IMR-90 (cell line): ENCODE measurements around the gene CCDC167. TPM values are rescaled to one million over a fixed set of nuclear protein-coding genes. Genes with fewer than 3 reads are reported as not detected.

Source experiments
- ATAC-seq: fragments of 200-7000 bp; cut with Tn5 transposase; 2 replicates; pipeline ENCODE4 v1.9.1; 2020; ENCODE audit warnings: low read depth, mild to moderate bottlenecking, moderate library complexity
- BruUV-seq: library from RNA; stranded (reverse); fragments of 400-500 nt; replicated peaks from 2 replicates; lab custom pipeline; 2021; lab: Mats Ljungman, UMichigan
- CTCF ChIA-PET: fragments of 300-600 bp; formaldehyde crosslinking; extraction: SDS; loops from one replicate; lab custom pipeline; 2021; ENCODE audit warnings: antibody characterized with exemption; lab: Yijun Ruan, JAX
- POLR2A ChIA-PET: fragments of 300-600 bp; sonication (Branson Sonifier 250); formaldehyde crosslinking; loops from one replicate; lab custom pipeline; 2022; ENCODE audit warnings: antibody characterized with exemption; ENCODE audit not compliant: unreplicated experiment; lab: Charles Lee
- DNase-seq: peaks from one replicate; pipeline ENCODE4 v3.0.0; 2013
- H2AFZ ChIP-seq: replicated peaks from 2 replicates; pipeline ENCODE3; 2013; ENCODE audit warnings: low read length, mild to moderate bottlenecking; ENCODE audit not compliant: poor library complexity
- H2AK5ac ChIP-seq: 2 replicates; pipeline ENCODE4 v1.6.1; 2013; ENCODE audit warnings: low read depth, low read length, inconsistent platforms
- H2AK9ac ChIP-seq: replicated peaks from 2 replicates; pipeline ENCODE3; 2013; ENCODE audit warnings: mild to moderate bottlenecking, low read depth, low read length, moderate library complexity; ENCODE audit not compliant: poor library complexity
- H2BK120ac ChIP-seq: 2 replicates; pipeline ENCODE4 v1.6.1; 2013; ENCODE audit warnings: low read depth, low read length, inconsistent platforms
- H2BK15ac ChIP-seq: 3 replicates; pipeline ENCODE4 v1.6.1; 2013; ENCODE audit warnings: low read depth, low read length, inconsistent platforms
- H2BK20ac ChIP-seq: 2 replicates; pipeline ENCODE4 v1.6.1; 2013; ENCODE audit warnings: low read depth, mild to moderate bottlenecking, inconsistent platforms, low read length, moderate library complexity
- H2BK5ac ChIP-seq: 2 replicates; pipeline ENCODE4 v1.6.1; 2013; ENCODE audit warnings: mild to moderate bottlenecking, low read depth, low read length, inconsistent platforms; ENCODE audit not compliant: poor library complexity, severe bottlenecking
- H3K14ac ChIP-seq: replicated peaks from 2 replicates; pipeline ENCODE4 v1.6.1; 2013; ENCODE audit warnings: low read depth, low read length, inconsistent platforms
- H3K18ac ChIP-seq: 2 replicates; pipeline ENCODE4 v1.6.1; 2013; ENCODE audit warnings: low read depth, low read length, control low read depth
- H3K23ac ChIP-seq: 2 replicates; pipeline ENCODE4 v1.6.1; 2013; ENCODE audit warnings: low read depth, low read length, inconsistent platforms
- H3K27ac ChIP-seq: 2 replicates; pipeline ENCODE4 v1.5.1; 2013; ENCODE audit warnings: mild to moderate bottlenecking, control low read depth, low read length; ENCODE audit not compliant: insufficient read depth
- H3K27me3 ChIP-seq: 2 replicates; pipeline ENCODE4 v1.6.1; 2013; ENCODE audit warnings: low read length; ENCODE audit not compliant: control insufficient read depth, insufficient read depth
- H3K36me3 ChIP-seq: 2 replicates; pipeline ENCODE4 v1.6.1; 2013; ENCODE audit warnings: low read length, mixed read lengths; ENCODE audit not compliant: control insufficient read depth, insufficient read depth
- H3K4ac ChIP-seq: 2 replicates; pipeline ENCODE4 v1.6.1; 2013; ENCODE audit warnings: low read depth, low read length, inconsistent platforms
- H3K4me1 ChIP-seq: 2 replicates; pipeline ENCODE4 v1.6.1; 2013; ENCODE audit warnings: low read length, mixed read lengths; ENCODE audit not compliant: control insufficient read depth, insufficient read depth
- H3K4me2 ChIP-seq: 2 replicates; pipeline ENCODE4 v1.6.1; 2013; ENCODE audit warnings: low read depth, mild to moderate bottlenecking, control low read depth, low read length, moderate library complexity
- H3K4me3 ChIP-seq: 2 replicates; pipeline ENCODE4 v1.5.1; 2013; ENCODE audit warnings: low read depth, mild to moderate bottlenecking, control low read depth, low read length, moderate library complexity; ENCODE audit not compliant: insufficient read depth
- H3K56ac ChIP-seq: 2 replicates; pipeline ENCODE4 v1.6.1; 2013; ENCODE audit warnings: low read length, inconsistent platforms; ENCODE audit not compliant: insufficient read depth; ENCODE audit errors: extremely low read depth
- H3K79me1 ChIP-seq, 2 experiments: 2 replicates each; pipeline ENCODE4 v1.6.1; 2013; ENCODE audit warnings: low read length in 2 of 2, inconsistent platforms in 1 of 2, low read depth in 1 of 2
- H3K9ac ChIP-seq: 2 replicates; pipeline ENCODE4 v1.6.1; 2013; ENCODE audit warnings: low read depth, low read length, control low read depth
- H3K9me1 ChIP-seq: 2 replicates; pipeline ENCODE4 v1.6.1; 2013; ENCODE audit warnings: low read length, inconsistent platforms; ENCODE audit not compliant: insufficient read depth
- H3K9me3 ChIP-seq: 2 replicates; pipeline ENCODE4 v1.6.1; 2013; ENCODE audit warnings: low read length; ENCODE audit not compliant: control insufficient read depth, insufficient read depth
- H4K20me1 ChIP-seq: 2 replicates; pipeline ENCODE4 v1.6.1; 2013; ENCODE audit warnings: low read length, inconsistent platforms; ENCODE audit not compliant: insufficient read depth
- H4K5ac ChIP-seq: 2 replicates; pipeline ENCODE4 v1.6.1; 2013; ENCODE audit warnings: mild to moderate bottlenecking, low read depth, low read length, control low read depth
- H4K8ac ChIP-seq, 2 experiments: 2 replicates each; pipeline ENCODE4 v1.6.1; 2013; ENCODE audit warnings: low read depth in 2 of 2, low read length in 2 of 2, control low read depth in 1 of 2, inconsistent platforms in 1 of 2
- H4K91ac ChIP-seq: 2 replicates; pipeline ENCODE4 v1.6.1; 2013; ENCODE audit warnings: low read depth, low read length, inconsistent platforms; ENCODE audit not compliant: insufficient read depth
- BHLHE40 ChIP-seq: fragments of 150-350 bp; IDR thresholded peaks from 2 replicates; pipeline ENCODE4 v1.6.1; 2016; ENCODE audit warnings: mild to moderate bottlenecking, low read depth, low read length
- CEBPB ChIP-seq: IDR thresholded peaks from 2 replicates; pipeline ENCODE4 v1.6.1; 2012; ENCODE audit warnings: low read depth, low read length, improper control_type of control experiment
- CHD1 ChIP-seq: IDR thresholded peaks from 2 replicates; pipeline ENCODE4 v1.6.1; 2012; ENCODE audit warnings: low read depth, low read length, improper control_type of control experiment
- CTCF ChIP-seq: conservative IDR thresholded peaks from 2 replicates; pipeline ENCODE4 v1.5.1; 2012; ENCODE audit warnings: mild to moderate bottlenecking, low read depth, low read length, improper control_type of control experiment
- ELK1 ChIP-seq: fragments of 150-350 bp; IDR thresholded peaks from 2 replicates; pipeline ENCODE4 v1.6.1; 2016; ENCODE audit warnings: low read depth, mild to moderate bottlenecking, low read length, moderate library complexity, borderline replicate concordance
- RAD21 ChIP-seq: IDR thresholded peaks from 2 replicates; pipeline ENCODE4 v1.6.1; 2012; ENCODE audit warnings: low read length, improper control_type of control experiment
- RCOR1 ChIP-seq: IDR thresholded peaks from 2 replicates; pipeline ENCODE4 v1.6.1; 2012; ENCODE audit warnings: mild to moderate bottlenecking, low read length, improper control_type of control experiment; ENCODE audit not compliant: insufficient replicate concordance
- RFX5 ChIP-seq: IDR thresholded peaks from 2 replicates; pipeline ENCODE4 v1.8.0; 2012; ENCODE audit warnings: low read depth, mild to moderate bottlenecking, low read length, moderate library complexity
- SMC3 ChIP-seq: fragments of 150-350 bp; IDR thresholded peaks from 2 replicates; pipeline ENCODE4 v1.6.1; 2016; ENCODE audit warnings: low read depth, mild to moderate bottlenecking, antibody characterized with exemption, low read length, moderate library complexity
- USF2 ChIP-seq: fragments of 150-350 bp; IDR thresholded peaks from 2 replicates; pipeline ENCODE4 v1.6.1; 2017; ENCODE audit warnings: mild to moderate bottlenecking, antibody characterized with exemption, low read length, low read depth
- WGBS, 2 experiments: methylation state at CpG; one replicate each; pipeline versions ENCODE4 v1.1.5 to v1.1.7; 2013; ENCODE audit warnings: missing lambda C conversion rate in 2 of 2; ENCODE audit not compliant: insufficient read length in 1 of 2; ENCODE audit errors: extremely low coverage in 2 of 2; 5-methylcytosine and 5-hydroxymethylcytosine counted together
- dilution Hi-C: fragments of 300-500 bp; cut with HindIII; formaldehyde crosslinking; loops from one replicate; pipeline ENCODE4 v1.14.3; 2018; ENCODE audit warnings: low sequenced_read_pairs; ENCODE audit not compliant: unreplicated experiment
- in situ Hi-C: fragments of 300-500 bp; cut with MboI; formaldehyde crosslinking; loops from 3 replicates; pipeline ENCODE4 v1.14.3; 2019; ENCODE audit warnings: low sequenced_read_pairs, inconsistent platforms, mixed read lengths
- intact Hi-C: fragments of 100-400 bp; cut with micrococcal nuclease; formaldehyde crosslinking; loops from 2 replicates; pipeline ENCODE4 v1.10.0; 2022
- polyA plus RNA-seq, 3 experiments: library from polyadenylated mRNA; depleted of rRNA; stranded (reverse); fragments of >200 nt; gene quantifications; 2 replicates each; pipeline ENCODE4 v1.2.3, GENCODE V29; 2012; ENCODE audit warnings: low replicate concordance in 1 of 3
- total RNA-seq: library from RNA; depleted of rRNA; stranded (reverse); fragments of >200 nt; gene quantifications from 2 replicates; pipeline ENCODE4 v1.2.3, GENCODE V29; 2012

Gene CCDC167
- total and polyA plus RNA-seq, 2 of the 4 experiments (the other 2 are of a cell fraction), result 35.8 to 96.8 TPM

- TF ChIP-seq ELK1, result no peak
- TF ChIP-seq BHLHE40, result no peak
- no peak for TF ChIP-seq RCOR1
Observed at GRCh38 chr6:37549154-37549553, 49.5 kb upstream of the CCDC167 start (continued).

GRCh38 chr6:37548067-37548674 lies 48.5 kb upstream of the CCDC167 start:
- H3K4me2 ChIP-seq, result no peak overlapping the region
- H2BK120ac ChIP-seq, result no peak overlapping the region
- DNase-seq (peak; percentile 41), ATAC-seq (peak; percentile 35)
- no peak overlapping the region for H2BK15ac ChIP-seq
- H2BK5ac ChIP-seq, result no peak overlapping the region
- H2AK9ac ChIP-seq, result no peak overlapping the region
- no peak overlapping the region for H3K14ac ChIP-seq
- no peaks in the 10 kb centered on the region for H4K20me1 ChIP-seq
- ChIA-PET CTCF (no interaction called here), POLR2A (no interaction called here)
- H3K9me1 ChIP-seq, result no peaks in the 10 kb centered on the region; the same call in 1 of the 2 replicates
- H3K56ac ChIP-seq, result no peak overlapping the region
- H3K27ac ChIP-seq, result no peak overlapping the region
- no peak overlapping the region for H3K23ac ChIP-seq
- H3K9me3 ChIP-seq, result no peaks in the 10 kb centered on the region
- peak overlapping the region; percentile 11 for H2AFZ ChIP-seq
- H3K9ac ChIP-seq, result no peak overlapping the region
- H4K8ac ChIP-seq, result no peak overlapping the region
- no peak overlapping the region for H3K4ac ChIP-seq
- H3K4me3 ChIP-seq, result no peak overlapping the region
- dilution Hi-C loops, result no loop called here
- no peak overlapping the region for H2AK5ac ChIP-seq
- peaks cover 26% of the 10 kb centered on the region for H3K27me3 ChIP-seq
- H3K18ac ChIP-seq, result no peak overlapping the region
- intact Hi-C loops, result no loop called here
- peaks cover 9% of the 10 kb centered on the region for H3K4me1 ChIP-seq
- no TSS peak for BruUV-seq
- no peaks in the 10 kb centered on the region for H3K79me1 ChIP-seq
- H2BK20ac ChIP-seq, result no peak overlapping the region
- WGBS, 2 experiments, result 96% methylated on average over 3 of the region's 8 CpGs; no CpG with 5 or more reads in 1 of the 2 experiments
- no peak overlapping the region for H4K5ac ChIP-seq
- no peaks in the 10 kb centered on the region for H3K36me3 ChIP-seq
- H4K91ac ChIP-seq, result no peak overlapping the region
- in situ Hi-C loops, result no loop called here
- TF ChIP-seq CHD1 (no peak), SMC3 (no peak), CEBPB (no peak), CTCF (no peak), BHLHE40 (no peak), RFX5 (no peak), USF2 (no peak), RCOR1 (no peak), RAD21 (no peak), ELK1 (no peak)
